B cell (primary cell): ENCODE results near the gene FBXO11. TPM values are rescaled to one million over a fixed set of nuclear protein-coding genes. Genes with fewer than 3 reads are reported as not detected.

ENCODE experiments used
- ATAC-seq: fragments of 200-7000 bp; cut with Tn5 transposase; one replicate; pipeline ENCODE4 v1.10.0; 2021; ENCODE audit warnings: low read depth, mild to moderate bottlenecking, moderate number of reproducible peaks, moderate library complexity
- CTCF ChIA-PET: fragments of 350-600 bp; sonication (Branson Sonifier 250); formaldehyde crosslinking; loops from one replicate; lab custom pipeline; 2021; ENCODE audit warnings: antibody characterized with exemption, inconsistent platforms; lab: Charles Lee
- POLR2A ChIA-PET: fragments of 350-600 bp; sonication (Branson Sonifier 250); formaldehyde crosslinking; loops from one replicate; lab custom pipeline; 2021; ENCODE audit warnings: antibody characterized with exemption; lab: Charles Lee
- DNase-seq: peaks from one replicate; pipeline ENCODE4 v3.0.0; 2013
- H2AFZ ChIP-seq: 2 replicates; pipeline ENCODE4 v1.6.1; 2012; ENCODE audit warnings: mild to moderate bottlenecking, low read depth, low read length; ENCODE audit not compliant: insufficient read depth, poor library complexity, severe bottlenecking
- H3K27ac ChIP-seq, 2 donors: 1 replicate in 1 of 2; 2 replicates in 1 of 2; pipeline ENCODE4 v1.5.1; 2012 to 2013; ENCODE audit warnings: low read length in 2 of 2, mild to moderate bottlenecking in 2 of 2, moderate library complexity in 1 of 2
- H3K27me3 ChIP-seq, 4 experiments: fragments of 200-600 bp in 1 of 4; sonication (generic) in 1 of 4; replicated peaks in 1 of 4; 1 replicate in 2 of 4; 2 replicates in 2 of 4; pipeline versions ENCODE4 v1.6.1 to v1.7.0; 2013 to 2016; ENCODE audit warnings: low read length in 3 of 4, mild to moderate bottlenecking in 2 of 4, mixed read lengths in 1 of 4, moderate library complexity in 1 of 4; ENCODE audit not compliant: insufficient read depth in 4 of 4, control insufficient read depth in 3 of 4; ENCODE audit errors: control extremely low read depth in 1 of 4
- H3K36me3 ChIP-seq, 2 experiments: replicated peaks in 1 of 2; 1 replicate in 1 of 2; 2 replicates in 1 of 2; pipeline versions ENCODE4 v1.6.1 to v1.7.1; 2013; ENCODE audit warnings: low read length in 1 of 2; ENCODE audit not compliant: insufficient read depth in 2 of 2, control insufficient read depth in 1 of 2; ENCODE audit errors: control extremely low read depth in 1 of 2, extremely low read depth in 1 of 2
- H3K4me1 ChIP-seq, 2 donors: fragments of 200-600 bp in 1 of 2; sonication (generic) in 1 of 2; 1 replicate in 1 of 2; 2 replicates in 1 of 2; pipeline versions ENCODE4 v1.5.1 to v1.6.1; 2013 to 2017; ENCODE audit warnings: low read length in 2 of 2; ENCODE audit not compliant: control insufficient read depth in 2 of 2, insufficient read depth in 2 of 2
- H3K4me2 ChIP-seq: replicated peaks from 2 replicates; pipeline ENCODE3; 2012; ENCODE audit warnings: mild to moderate bottlenecking, low read depth, low read length; ENCODE audit not compliant: poor library complexity, severe bottlenecking
- H3K4me3 ChIP-seq, 5 experiments: fragments of 200-600 bp in 1 of 5; sonication (generic) in 1 of 5; 1 replicate in 3 of 5; 2 replicates in 2 of 5; pipeline versions ENCODE4 v1.5.1 to v1.7.0; 2011 to 2016; ENCODE audit warnings: low read length in 4 of 5, mild to moderate bottlenecking in 4 of 5, low read depth in 2 of 5, control low read depth in 1 of 5, moderate library complexity in 1 of 5; ENCODE audit not compliant: insufficient read depth in 1 of 5; ENCODE audit errors: control extremely low read depth in 1 of 5, extremely low read depth in 1 of 5
- H3K79me2 ChIP-seq: fragments of 200-600 bp; sonication (generic); one replicate; pipeline ENCODE4 v1.6.0; 2016; ENCODE audit warnings: low read length; ENCODE audit not compliant: control insufficient read depth, insufficient read depth
- H3K9ac ChIP-seq: fragments of 200-600 bp; sonication (generic); 2 replicates; pipeline ENCODE4 v1.6.1; 2017; ENCODE audit warnings: mild to moderate bottlenecking, low read length, moderate library complexity
- H3K9me3 ChIP-seq, 3 donors: one replicate each; pipeline versions ENCODE4 v1.6.1 to v1.7.1; 2013; ENCODE audit warnings: low read length in 2 of 3; ENCODE audit not compliant: control insufficient read depth in 2 of 3, insufficient read depth in 1 of 3; ENCODE audit errors: control extremely low read depth in 1 of 3
- H4K20me1 ChIP-seq: 2 replicates; pipeline ENCODE4 v1.6.0; 2012; ENCODE audit warnings: mild to moderate bottlenecking, low read length; ENCODE audit not compliant: insufficient read depth, control insufficient read depth, poor library complexity, severe bottlenecking
- H3K27ac Mint-ChIP-seq: one replicate; pipeline ENCODE4 v1.8.0; 2021; ENCODE audit warnings: mixed read lengths
- H3K27me3 Mint-ChIP-seq: one replicate; pipeline ENCODE4 v1.8.0; 2021; ENCODE audit warnings: mixed read lengths
- H3K4me1 Mint-ChIP-seq: one replicate; pipeline ENCODE4 v1.8.0; 2021; ENCODE audit warnings: mixed read lengths
- H3K4me3 Mint-ChIP-seq: one replicate; pipeline ENCODE4 v1.8.0; 2021; ENCODE audit warnings: mixed read lengths
- H3K9me3 Mint-ChIP-seq: one replicate; pipeline ENCODE4 v1.8.0; 2022; ENCODE audit warnings: mixed read lengths; ENCODE audit not compliant: insufficient read depth
- EZH2 ChIP-seq: IDR thresholded peaks from 2 replicates; pipeline ENCODE4 v1.6.1; 2012; ENCODE audit warnings: borderline replicate concordance, low read depth, mild to moderate bottlenecking, moderate library complexity, low read length; ENCODE audit not compliant: insufficient read depth, poor library complexity, severe bottlenecking
- WGBS: methylation state at CpG from one replicate; pipeline ENCODE4 v1.1.5; 2013; ENCODE audit warnings: missing lambda C conversion rate; ENCODE audit not compliant: insufficient coverage; 5-methylcytosine and 5-hydroxymethylcytosine counted together
- intact Hi-C: fragments of 100-400 bp; cut with micrococcal nuclease; formaldehyde crosslinking; loops from one replicate; pipeline ENCODE4 v1.10.0; 2022
- polyA plus RNA-seq: library from polyadenylated mRNA; depleted of rRNA; stranded (reverse); fragments of >200 nt; gene quantifications from 2 replicates; pipeline ENCODE4 v1.2.3, GENCODE V29; 2012
- total RNA-seq, 2 donors: library from RNA; stranded (reverse); fragments of 120-200 nt in 1 of 2; gene quantifications; 1 replicate in 1 of 2; 2 replicates in 1 of 2; pipeline versions ENCODE4 v1.2.3 to v1.2.4, GENCODE V29; 2013 to 2022
- TF ChIP-seq, protein P1 (sequence below): fragments of 200-600 bp; IDR thresholded peaks from one replicate; pipeline ENCODE4 v1.8.0; 2022; ENCODE audit warnings: antibody characterized with exemption, mild to moderate bottlenecking

FBXO11 gene
- total and polyA plus RNA-seq, 2 donors (not counting 1 experiment from before 2014, with no cell fraction given): 42.6 to 107 TPM

DNA sequence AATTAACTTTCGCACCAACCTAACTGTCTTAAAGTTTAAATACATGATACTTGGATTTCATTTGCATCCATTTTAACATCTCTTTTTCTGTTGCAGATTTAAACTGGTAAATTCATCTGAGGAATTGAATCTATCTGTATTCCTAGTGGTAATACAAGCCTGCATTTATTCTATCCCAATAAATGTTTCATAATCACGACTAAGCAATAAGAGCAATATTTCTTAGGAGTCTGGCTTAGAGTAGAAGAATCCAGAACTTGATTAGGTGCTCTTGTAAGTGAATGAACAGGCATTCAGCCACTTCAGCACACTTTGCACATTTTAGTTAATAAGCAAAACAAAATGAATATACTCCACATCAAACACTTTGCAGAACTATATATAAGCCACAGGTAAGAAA lies 96.4 kb downstream of the FBXO11 start:
- ChIA-PET POLR2A (no interaction called here), CTCF (no interaction called here)
- Histone ChIP-seq H3K9me3 (no peaks in the 10 kb centered on the region), H3K4me2 (no peak overlapping the region), H3K27ac (no peak overlapping the region), H3K36me3 (peaks cover 37 to 87% of the 10 kb centered on the region in 2 experiments), H3K9ac (no peak overlapping the region), H3K4me1 (no peaks in the 10 kb centered on the region), H4K20me1 (no peaks in the 10 kb centered on the region), H3K79me2 (no peaks in the 10 kb centered on the region), H2AFZ (no peak overlapping the region), H3K4me3 (no peak overlapping the region), H3K27me3 (no peaks in the 10 kb centered on the region)
- Mint-ChIP-seq H3K4me1 (no peaks in the 10 kb centered on the region), H3K4me3 (no peak overlapping the region), H3K9me3 (no peaks in the 10 kb centered on the region), H3K27me3 (no peaks in the 10 kb centered on the region), H3K27ac (no peak overlapping the region)
- ATAC-seq (no peak), DNase-seq (no peak)
- intact Hi-C loops: no loop called here
- no CpG with 5 or more reads among the region's 2 CpGs for WGBS
- TF ChIP-seq, protein P1, sequence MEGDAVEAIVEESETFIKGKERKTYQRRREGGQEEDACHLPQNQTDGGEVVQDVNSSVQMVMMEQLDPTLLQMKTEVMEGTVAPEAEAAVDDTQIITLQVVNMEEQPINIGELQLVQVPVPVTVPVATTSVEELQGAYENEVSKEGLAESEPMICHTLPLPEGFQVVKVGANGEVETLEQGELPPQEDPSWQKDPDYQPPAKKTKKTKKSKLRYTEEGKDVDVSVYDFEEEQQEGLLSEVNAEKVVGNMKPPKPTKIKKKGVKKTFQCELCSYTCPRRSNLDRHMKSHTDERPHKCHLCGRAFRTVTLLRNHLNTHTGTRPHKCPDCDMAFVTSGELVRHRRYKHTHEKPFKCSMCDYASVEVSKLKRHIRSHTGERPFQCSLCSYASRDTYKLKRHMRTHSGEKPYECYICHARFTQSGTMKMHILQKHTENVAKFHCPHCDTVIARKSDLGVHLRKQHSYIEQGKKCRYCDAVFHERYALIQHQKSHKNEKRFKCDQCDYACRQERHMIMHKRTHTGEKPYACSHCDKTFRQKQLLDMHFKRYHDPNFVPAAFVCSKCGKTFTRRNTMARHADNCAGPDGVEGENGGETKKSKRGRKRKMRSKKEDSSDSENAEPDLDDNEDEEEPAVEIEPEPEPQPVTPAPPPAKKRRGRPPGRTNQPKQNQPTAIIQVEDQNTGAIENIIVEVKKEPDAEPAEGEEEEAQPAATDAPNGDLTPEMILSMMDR: no peak
- TF ChIP-seq EZH2: no peak

DNA sequence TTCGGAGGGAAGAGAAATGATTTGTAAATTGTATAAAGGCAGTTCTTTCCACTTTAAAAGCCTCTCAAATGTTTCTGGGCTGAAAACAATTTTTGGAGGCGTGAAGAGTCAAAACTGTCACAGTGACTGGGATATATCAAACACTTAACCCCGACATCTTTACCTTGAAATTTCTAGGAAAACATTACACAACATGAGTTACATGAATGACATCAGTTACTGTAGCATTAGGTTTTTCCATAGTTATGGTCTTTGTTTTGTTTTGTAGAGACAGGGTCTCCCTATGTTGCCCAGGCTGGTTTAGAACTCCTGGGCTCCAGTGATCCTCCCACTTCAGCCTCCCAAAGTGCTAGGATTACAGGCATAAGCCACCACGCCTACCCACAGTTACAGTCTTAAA lies 97.7 kb downstream of the FBXO11 start:
- Mint-ChIP-seq H3K27me3 (no peaks in the 10 kb centered on the region), H3K27ac (no peak overlapping the region), H3K4me3 (no peak overlapping the region), H3K4me1 (no peaks in the 10 kb centered on the region), H3K9me3 (no peaks in the 10 kb centered on the region)
- TF ChIP-seq, protein P1: no peak
- TF ChIP-seq EZH2: no peak
- Histone ChIP-seq H4K20me1 (no peaks in the 10 kb centered on the region), H3K4me2 (no peak overlapping the region), H2AFZ (no peak overlapping the region), H3K4me1 (no peaks in the 10 kb centered on the region), H3K79me2 (no peaks in the 10 kb centered on the region), H3K9me3 (peaks cover 0 to 4% (median 3%) of the 10 kb centered on the region in 3 donors), H3K27me3 (no peaks in the 10 kb centered on the region), H3K4me3 (no peak overlapping the region), H3K27ac (peak overlapping the region in 1 of 2 donors; percentile 13), H3K9ac (no peak overlapping the region), H3K36me3 (peaks cover 39 to 89% of the 10 kb centered on the region in 2 experiments)
- intact Hi-C loops: no loop called here
- no peak for DNase-seq
- POLR2A ChIA-PET: no interaction called here
- no peak for ATAC-seq
- CTCF ChIA-PET: interaction anchor here (1.1 kb wide), 1 partner anchor 611 kb away, joined by 4 read pairs; no protein-coding TSS in a partner anchor
- WGBS: no CpG with 5 or more reads among the region's 4 CpGs
